Astrocyte of the spinal cord (primary cell): Measurements from ENCODE around the gene MIEN1.
"Not testable (repeated sequence)": the region's sequence is repeated elsewhere in the genome, so short reads cannot be mapped to it uniquely, and the experiment has no call there.

Experiments used
- DNase-seq: peaks from one replicate; pipeline ENCODE4 v3.0.0; 2011; ENCODE audit warnings: low read depth, low spot score
- H3K4me3 ChIP-seq: 2 replicates; pipeline ENCODE4 v1.5.1; 2011; ENCODE audit warnings: low read depth, mild to moderate bottlenecking, low read length, moderate library complexity
- CTCF ChIP-seq: IDR thresholded peaks from 2 replicates; pipeline ENCODE4 v1.5.1; 2012; ENCODE audit warnings: low read depth, mild to moderate bottlenecking, low read length, inconsistent platforms
- in situ Hi-C: cut with HindIII; loops from 2 replicates; pipeline ENCODE4 v1.10.0; 2017; ENCODE audit warnings: low sequenced_read_pairs

Gene MIEN1

DNA sequence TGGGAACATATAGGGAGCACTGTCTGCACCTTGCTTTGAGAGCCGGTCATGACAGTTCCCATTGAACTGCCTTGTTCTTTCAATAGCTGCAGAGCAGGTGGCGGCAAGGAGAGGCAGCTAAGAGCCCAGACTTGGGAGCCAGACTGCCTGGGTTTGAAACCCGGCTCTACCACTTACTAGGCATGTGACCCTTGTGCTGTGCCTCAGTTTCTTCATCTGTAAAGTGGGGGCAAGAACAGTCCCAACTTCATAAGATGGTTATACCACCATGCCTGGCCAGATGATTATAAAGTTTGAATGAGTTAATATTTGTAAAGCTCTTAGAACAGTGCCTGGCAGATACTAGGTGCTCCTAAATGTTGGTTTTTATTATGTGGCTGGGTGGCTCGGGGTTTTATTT is 16.1 kb downstream of the MIEN1 start:
- TF ChIP-seq CTCF: no peak
- in situ Hi-C loops: no loop called here
- no peak overlapping the region for H3K4me3 ChIP-seq
- DNase-seq: no peak

DNA sequence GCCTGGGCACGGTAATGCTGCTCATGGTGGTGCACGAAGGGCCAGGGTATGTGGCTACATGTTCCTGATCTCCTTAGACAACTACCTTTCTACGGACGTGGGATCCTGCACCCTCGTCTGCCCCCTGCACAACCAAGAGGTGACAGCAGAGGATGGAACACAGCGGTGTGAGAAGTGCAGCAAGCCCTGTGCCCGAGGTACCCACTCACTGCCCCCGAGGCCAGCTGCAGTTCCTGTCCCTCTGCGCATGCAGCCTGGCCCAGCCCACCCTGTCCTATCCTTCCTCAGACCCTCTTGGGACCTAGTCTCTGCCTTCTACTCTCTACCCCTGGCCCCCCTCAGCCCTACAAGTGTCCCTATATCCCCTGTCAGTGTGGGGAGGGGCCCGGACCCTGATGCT is 18.5 kb downstream of the MIEN1 start:
- no peak for TF ChIP-seq CTCF

DNA sequence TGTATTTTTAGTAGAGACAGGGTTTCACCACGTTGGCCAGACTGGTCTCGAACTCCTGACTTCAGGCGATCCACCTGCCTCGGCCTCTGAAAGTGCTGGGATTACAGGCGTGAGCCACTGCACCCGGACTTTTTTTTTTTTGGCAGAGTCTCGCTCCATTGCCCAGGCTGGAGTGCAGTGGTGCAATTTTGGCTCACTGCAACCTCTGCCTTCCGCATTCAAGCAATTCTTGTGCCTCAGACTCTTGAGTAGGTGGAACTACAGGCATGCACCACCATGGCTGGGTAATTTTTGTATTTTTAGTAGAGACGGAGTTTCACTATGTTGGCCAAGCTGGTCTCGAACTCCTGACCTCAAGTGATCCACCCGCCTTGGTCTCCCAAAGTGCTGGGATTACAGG is 19.3 kb downstream of the MIEN1 start:
- DNase-seq, in situ Hi-C loops, H3K4me3 ChIP-seq: not testable (repeated sequence)

More for the DNA sequence above, 18.5 kb downstream of the MIEN1 start:
- no peak overlapping the region for H3K4me3 ChIP-seq
- in situ Hi-C loops: no loop called here
- DNase-seq: no peak

DNA sequence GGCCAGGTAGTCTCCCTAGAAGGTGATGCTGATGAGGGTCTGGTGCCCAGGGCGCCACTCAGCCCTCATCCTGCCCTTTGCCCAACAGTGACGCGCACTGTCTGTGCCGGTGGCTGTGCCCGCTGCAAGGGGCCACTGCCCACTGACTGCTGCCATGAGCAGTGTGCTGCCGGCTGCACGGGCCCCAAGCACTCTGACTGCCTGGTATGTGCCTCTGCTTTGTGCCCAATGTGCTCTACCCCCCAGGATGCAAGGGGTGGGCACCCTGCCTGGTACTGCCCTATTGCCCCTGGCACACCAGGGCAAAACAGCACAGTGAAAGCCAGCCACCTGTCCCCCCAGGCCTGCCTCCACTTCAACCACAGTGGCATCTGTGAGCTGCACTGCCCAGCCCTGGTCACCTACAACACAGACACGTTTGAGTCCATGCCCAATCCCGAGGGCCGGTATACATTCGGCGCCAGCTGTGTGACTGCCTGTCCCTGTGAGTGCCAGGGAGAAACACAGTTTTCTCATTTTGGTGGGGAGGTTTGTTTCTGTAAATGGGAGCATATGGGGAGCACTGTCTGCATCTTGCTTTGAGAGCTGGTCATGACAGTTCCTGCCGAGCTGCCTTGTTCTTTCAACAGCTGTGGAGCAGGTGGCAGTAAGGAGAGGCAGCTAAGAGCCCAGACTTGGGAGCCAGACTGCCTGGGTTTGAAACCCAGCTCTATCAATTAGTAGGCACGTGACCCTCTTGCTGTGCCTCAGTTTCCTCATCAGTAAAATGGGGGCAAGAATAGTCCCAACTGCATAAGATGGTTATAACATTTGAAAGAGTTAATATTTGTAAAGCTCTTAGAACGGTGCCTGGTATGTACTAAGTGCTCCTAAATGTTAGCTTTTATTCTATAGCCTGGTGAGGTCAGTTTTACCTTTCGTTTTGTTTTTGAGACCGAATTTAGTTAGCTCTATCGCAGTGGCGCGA is 20.1 kb downstream of the MIEN1 start:
- no peak for DNase-seq
- H3K4me3 ChIP-seq: no peak overlapping the region
- in situ Hi-C loops: no loop called here
- no peak for TF ChIP-seq CTCF

DNA sequence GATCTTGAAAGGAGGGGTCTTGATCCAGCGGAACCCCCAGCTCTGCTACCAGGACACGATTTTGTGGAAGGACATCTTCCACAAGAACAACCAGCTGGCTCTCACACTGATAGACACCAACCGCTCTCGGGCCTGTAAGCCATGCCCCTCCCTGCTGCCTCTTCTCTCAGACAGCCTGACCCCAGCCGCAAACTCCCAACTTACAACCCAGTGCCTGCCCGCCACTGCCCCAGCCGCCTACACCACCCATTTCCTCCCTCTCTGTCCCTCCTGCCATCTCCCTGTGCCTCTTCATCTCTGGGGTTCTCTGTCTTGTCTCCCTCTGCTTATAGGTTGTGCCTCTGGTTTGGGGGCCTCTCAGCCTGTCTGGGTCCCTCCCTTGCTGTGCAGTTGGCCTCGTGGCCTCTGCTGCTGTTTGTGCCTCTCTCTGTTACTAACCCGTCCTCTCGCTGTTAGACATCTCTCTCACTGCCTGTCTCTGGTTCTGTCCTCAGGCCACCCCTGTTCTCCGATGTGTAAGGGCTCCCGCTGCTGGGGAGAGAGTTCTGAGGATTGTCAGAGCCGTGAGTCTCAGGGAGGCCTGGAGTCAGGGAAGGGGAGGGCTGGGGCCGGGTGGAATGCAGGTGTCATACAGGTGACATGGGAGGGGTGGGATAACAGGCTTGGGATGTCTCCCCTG is 20.9 kb downstream of the MIEN1 start:
- no peak for DNase-seq
- H3K4me3 ChIP-seq: no peak overlapping the region
- in situ Hi-C loops: no loop called here
- no peak for TF ChIP-seq CTCF

- no peak for TF ChIP-seq CTCF
- no peak overlapping the region for H3K4me3 ChIP-seq
- in situ Hi-C loops: no loop called here
- no peak for DNase-seq
These were observed 23.4 kb downstream of the MIEN1 start for GRCh38 chr17:39706921-39707337.

- H3K4me3 ChIP-seq: no peak overlapping the region
- DNase-seq: no peak
- no peak for TF ChIP-seq CTCF
- in situ Hi-C loops: no loop called here
These were observed 23.9 kb downstream of the MIEN1 start for GRCh38 chr17:39706383-39706782.
